HG02973 (cell line): ENCODE data around the gene DRAP1.

ENCODE experiments used
- ATAC-seq: cut with Tn5 transposase; IDR thresholded peaks from one replicate; pipeline ENCODE4 v1.9.1; 2021; ENCODE audit warnings: moderate library complexity; ENCODE audit not compliant: unreplicated experiment

The DRAP1 gene

DNA sequence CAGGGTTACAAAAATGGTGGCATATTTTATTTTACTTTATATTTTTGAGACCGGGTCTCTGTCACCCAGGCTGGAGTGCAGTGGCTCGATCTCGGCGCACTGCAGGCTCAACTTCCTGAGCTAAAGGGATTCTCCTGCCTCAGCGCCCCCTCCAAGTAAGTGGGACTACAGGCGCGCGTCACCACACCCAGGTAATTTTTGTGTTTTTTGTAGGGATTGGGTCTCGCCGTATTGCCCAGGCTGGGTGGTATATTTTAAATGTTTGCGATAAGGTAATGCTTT is 18.4 kb upstream of the DRAP1 start:
- ATAC-seq = no peak

DNA sequence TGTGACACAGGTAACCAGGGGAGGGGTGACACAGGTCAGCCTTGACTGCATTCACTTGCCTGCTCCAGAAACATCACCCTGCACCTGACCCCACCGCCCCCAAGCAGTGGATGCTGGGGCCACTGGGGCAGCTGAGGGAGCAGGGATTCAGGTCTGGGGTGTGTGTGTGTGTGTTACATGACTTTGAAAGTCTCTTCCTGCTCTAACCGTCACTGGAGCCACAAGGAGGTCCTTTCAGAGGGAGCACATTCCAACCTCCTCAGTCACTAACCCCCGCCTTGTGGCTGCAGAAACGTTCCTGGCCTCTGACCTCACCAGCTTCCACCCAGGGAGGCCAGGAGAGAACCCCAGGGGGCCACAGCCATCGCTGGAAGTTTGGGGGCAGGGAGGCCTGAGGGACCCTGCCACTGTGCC is 16.2 kb upstream of the DRAP1 start:
- ATAC-seq = no peak

DNA sequence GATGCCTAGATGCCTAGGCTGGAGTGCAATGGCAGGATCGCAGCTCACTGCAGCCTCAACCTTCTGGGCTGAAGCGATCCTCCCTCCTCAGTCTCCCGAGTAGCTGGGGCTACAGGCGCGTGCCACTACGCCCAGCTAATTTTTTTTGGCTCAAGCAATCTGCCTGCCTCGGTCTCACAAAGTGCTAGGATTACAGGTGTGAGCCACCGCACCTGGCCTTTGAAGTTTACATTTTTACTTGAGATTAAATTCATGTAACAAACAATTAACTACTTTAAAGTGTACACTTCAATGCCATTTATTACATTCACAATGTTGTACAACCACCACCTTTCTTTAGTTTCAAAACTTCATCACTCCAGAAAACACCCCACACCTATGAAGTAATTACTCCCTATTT is 15.5 kb upstream of the DRAP1 start:
- no peak for ATAC-seq

DNA sequence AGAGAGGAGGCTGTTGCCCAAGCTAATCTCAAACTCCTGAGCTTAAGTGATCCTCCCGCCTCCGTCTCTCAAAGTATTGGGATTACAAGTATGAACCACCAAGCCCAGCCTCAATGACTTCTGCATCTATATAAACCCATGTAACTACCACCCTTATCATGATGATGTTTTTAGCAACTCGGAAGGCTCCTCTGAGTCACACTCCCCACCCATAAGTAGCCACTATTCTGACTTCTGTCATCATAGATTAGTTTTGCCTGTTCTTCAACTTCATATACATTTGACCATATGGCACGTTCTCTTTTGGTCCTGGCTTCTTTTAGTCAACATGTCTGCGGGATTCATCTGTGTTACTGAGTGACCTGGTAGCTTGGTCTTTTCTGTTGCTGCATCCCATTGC is 12.6 kb upstream of the DRAP1 start:
- no peak for ATAC-seq

DNA sequence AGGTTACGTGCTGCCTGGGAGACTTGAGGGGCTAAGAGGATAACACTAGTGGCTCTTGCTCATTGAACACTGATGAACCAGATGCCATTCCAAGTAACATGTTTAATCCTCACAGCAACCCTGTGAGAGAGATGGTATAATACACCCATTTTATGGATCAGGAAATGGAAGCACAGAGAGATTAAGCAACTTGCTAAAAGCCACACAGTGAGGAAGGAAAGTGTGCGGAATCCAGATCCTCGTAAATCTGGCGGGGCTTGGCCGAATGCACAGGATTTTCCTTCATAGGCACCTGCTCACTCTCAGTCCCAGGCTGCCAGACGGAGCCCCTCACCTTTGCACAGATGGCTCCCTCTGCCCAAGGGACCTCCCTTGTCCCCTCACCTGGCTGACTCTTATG is 11.3 kb upstream of the DRAP1 start:
- ATAC-seq = no peak

GRCh38 chr11:65911682-65912568 is 7.3 kb upstream of the DRAP1 start:
- no peak for ATAC-seq

GRCh38 chr11:65912845-65913244 is 6.4 kb upstream of the DRAP1 start:
- no peak for ATAC-seq

GRCh38 chr11:65915101-65915820 is 4.0 kb upstream of the DRAP1 start:
- no peak for ATAC-seq

DNA sequence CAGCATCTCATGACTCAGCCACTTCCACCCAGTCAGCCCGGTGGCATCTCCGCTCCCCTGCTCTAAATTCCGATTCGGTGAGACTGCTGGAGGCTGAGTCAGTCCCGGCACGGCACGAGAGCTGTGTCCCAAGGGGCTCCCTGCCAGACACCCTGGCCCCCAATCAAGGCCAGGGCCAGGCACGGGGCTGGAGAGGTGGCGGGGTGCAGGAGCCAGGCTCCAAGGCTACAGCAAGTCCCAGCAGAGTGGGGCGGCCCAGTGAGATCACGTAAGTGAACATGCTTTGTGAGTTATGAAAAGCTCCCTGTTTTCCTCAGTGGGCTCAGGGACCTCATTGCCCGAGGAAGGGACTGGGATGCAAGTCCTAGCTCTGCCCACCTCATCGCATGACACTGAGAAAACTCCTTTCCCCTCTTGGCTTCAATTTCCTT is 3.4 kb upstream of the DRAP1 start:
- ATAC-seq = no peak

GRCh38 chr11:65916391-65916790 is 2.8 kb upstream of the DRAP1 start:
- ATAC-seq = no peak

- no peak for ATAC-seq
Measured at GRCh38 chr11:65917077-65917433, 2.2 kb upstream of the DRAP1 start.

GRCh38 chr11:65917434-65918210 is 1.6 kb upstream of the DRAP1 start:
- no peak for ATAC-seq

GRCh38 chr11:65918211-65919140 is 750 bp upstream of the DRAP1 start, which contains the start of gene C11orf68:
Gene C11orf68, minus strand, starts transcription at chr11:65919062. Its CDS starts 31 bp downstream, at chr11:65919031.
- peak; percentile 42 for ATAC-seq

DNA sequence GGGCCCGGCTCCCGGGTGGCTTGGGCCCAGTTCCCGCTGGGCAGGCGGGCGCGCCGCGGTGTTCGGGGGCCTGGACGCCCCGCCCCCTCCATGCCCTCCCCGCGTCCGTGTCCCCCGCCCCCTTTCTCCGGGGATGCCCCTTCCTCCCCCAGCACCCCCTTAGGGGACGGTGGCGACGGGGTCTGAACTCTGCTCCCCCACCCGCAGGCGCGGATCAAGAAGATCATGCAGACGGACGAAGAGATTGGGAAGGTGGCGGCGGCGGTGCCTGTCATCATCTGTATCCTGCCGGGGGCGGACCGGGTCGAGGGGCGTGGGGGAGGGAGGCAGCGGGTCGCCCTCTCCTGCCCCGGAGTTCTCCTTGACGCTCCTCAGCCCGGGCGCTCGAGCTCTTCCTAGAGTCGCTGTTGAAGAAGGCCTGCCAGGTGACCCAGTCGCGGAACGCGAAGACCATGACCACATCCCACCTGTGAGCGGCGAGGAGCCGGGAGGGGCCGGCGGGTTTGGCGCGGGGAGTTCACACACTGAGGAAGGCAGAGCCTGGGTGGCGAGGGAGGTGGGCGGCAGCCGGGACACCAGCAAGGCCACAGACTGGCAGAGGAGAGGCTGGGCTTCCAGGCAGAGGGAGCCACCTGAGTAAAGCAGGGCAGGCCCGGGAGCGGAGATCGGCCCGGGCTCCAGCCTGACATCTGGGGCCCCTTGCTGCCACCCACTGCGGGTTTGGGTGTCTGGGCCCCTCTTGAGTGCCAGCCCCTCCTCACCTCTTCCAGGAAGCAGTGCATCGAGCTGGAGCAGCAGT is 546 bp downstream of the DRAP1 start:
- ATAC-seq = peak; percentile 31

GRCh38 chr11:65920372-65920802 is 1.2 kb downstream of the DRAP1 start:
- no peak for ATAC-seq

- ATAC-seq = no peak
Measured at GRCh38 chr11:65921033-65921555, 1.9 kb downstream of the DRAP1 start.

DNA sequence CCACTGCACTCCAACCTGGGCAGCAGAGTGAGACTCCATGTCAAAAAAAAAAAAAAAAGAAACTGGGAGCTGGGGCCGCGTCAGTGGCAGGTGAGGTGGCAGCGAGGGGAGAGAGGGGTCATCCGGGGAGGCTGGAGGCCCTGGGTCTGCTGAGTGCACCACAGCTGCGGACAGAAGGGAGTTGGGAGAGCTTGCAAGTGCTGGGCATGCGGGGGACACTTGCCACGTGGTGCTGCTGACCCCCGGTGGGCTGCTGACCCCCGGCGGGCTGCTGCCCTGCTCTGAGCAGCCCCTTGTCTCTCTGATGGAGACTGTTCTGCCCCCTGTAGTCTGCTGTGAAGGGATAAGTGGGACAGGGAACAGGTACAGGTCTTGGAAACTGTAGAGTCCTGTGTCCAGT is 2.6 kb downstream of the DRAP1 start:
- ATAC-seq = no peak

GRCh38 chr11:65922565-65922964 is 3.3 kb downstream of the DRAP1 start:
- ATAC-seq = no peak

- no peak for ATAC-seq
Measured at GRCh38 chr11:65925397-65925796, 6.2 kb downstream of the DRAP1 start.
